HG02678 (cell line): Measurements from ENCODE around the gene EXD1.
A peak's percentile ranks its signal among the peaks of the same experiment; 100 is the strongest.
"Not testable (repeated sequence)": the region's sequence is repeated elsewhere in the genome, so short reads cannot be mapped to it uniquely, and the experiment has no call there.

ENCODE experiments used
- ATAC-seq: cut with Tn5 transposase; IDR thresholded peaks from one replicate; pipeline ENCODE4 v1.9.1; 2021; ENCODE audit warnings: mild to moderate bottlenecking, moderate library complexity; ENCODE audit not compliant: unreplicated experiment

EXD1 gene, protein sequence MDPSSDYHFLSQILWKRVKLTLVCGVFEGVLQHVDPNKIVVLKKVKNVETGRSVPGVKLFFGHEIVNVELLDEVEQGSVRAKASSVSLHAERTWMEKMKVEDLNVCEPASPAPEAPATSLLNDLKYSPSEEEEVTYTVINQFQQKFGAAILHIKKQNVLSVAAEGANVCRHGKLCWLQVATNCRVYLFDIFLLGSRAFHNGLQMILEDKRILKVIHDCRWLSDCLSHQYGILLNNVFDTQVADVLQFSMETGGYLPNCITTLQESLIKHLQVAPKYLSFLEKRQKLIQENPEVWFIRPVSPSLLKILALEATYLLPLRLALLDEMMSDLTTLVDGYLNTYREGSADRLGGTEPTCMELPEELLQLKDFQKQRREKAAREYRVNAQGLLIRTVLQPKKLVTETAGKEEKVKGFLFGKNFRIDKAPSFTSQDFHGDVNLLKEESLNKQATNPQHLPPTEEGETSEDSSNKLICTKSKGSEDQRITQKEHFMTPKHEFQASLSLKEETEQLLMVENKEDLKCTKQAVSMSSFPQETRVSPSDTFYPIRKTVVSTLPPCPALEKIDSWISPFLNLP

DNA sequence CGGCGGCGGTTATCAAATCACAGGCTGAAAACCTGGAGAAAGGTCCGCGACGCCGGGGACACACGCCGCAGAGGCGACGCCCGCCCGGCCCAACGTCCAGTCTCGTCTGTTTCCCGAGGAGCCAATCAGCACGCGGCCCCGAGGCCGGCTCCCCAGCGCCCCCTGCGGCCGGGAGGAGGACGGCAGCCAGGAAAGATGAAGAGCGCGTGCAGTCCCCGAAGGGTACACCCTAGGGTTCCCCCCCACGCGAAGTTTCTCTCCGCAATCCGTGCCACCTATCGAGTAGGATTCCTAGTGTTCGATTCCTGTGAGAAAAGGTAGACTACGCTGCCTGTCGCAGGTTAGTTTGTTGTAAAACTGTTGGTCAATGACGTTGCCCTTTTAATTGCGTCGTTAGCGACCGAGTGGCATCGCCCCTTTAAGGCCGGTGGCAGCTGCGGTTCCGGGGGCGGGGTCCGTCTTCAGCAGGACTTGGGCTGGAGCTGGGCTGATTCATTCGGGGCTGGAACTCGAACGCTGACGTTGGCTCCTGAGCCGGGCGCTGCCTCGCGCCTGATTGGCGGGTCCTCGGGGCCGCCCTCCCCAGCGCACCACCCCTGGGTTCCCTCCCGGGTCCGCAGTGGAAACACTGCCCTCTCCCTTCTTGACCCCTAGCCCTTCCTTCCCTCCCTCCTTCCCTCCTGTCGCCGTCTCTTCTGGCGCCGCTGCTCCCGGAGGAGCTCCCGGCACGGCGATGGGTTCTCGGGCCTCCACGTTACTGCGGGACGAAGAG lies at the start of gene EXD1, which contains the start of gene CHP1:
Gene EXD1, minus strand, starts transcription at position 108 of the 772 bp plus-strand sequence. CDS start 4,182 bp downstream, outside the sequence.
Gene CHP1, plus strand, starts transcription at position 619 of the 772 bp plus-strand sequence. Its CDS starts 115 bp downstream, at position 734.
- peak; percentile 97 for ATAC-seq

DNA sequence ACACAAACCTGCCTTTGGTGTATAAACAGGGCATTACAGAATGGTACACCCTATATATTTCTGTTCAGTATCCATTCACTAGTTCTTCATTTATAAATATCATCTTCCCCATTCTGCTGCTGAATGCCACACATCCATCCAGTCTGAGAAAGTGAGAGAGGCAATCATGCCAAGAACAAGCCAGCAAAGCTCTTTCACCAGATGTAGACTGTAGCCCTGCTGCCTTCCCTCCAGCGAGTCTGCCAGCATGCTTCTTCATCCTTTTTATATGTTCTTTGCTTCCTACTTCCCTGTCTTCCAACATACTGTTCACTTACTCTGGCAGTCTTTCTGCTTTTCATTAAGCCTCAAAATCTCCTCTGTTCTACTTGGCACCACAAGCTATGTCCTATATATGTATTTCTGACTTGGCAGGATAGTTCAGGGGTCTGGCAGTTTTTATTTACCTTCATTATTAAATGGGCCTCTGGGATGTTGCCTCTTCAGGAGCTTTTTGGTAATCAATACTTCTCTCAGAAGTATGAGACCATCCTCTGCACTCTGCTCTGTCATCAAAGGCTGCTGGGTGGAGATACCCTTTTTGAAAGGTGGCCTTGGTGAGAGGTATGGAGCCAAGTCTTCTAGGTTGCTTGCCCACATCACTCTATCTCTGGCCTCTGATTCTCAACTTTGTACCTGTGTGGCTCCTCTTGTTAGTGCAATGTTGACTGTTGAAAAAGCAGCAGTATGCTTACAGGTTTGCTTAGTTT lies 49.2 kb upstream of the EXD1 start:
- ATAC-seq, result no peak

DNA sequence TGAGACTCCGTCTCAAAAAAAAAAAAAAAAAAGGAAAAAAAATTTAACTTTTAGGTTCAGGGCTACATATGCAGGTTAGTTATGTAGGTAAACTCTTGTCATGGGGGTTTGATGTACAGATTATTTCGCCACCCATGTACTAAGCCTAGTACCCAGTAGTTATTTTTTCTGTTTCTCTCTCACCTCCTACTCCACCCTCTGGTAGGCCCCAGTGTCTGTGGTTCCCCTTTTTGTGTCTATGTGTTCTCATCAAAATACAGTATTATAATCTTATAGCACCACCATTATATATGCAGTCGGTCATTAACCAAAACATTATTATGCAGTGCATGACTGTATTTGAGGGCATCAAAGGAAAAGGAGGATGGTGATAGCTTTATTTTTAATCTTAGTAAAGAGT lies 47.8 kb upstream of the EXD1 start:
- ATAC-seq, result no peak

DNA sequence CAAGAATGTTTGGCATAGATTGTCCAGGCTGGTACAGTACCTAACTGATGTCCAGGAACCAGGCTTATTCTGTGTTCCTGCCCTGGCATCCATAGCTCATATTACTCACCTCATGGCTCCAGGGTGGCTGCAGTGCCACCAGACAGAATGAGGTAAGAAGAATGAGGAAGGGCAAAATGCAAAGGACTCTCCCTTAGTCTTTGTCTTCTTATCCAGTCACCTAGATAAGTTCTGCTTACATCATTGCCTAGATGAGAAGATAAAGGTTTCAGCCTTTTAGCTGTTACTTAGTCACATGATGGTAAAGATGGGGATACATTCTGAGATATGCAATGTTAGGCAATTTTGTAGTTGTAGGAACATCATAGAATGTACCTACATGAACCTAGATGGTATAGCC lies 46.3 kb upstream of the EXD1 start:
- ATAC-seq, result no peak

DNA sequence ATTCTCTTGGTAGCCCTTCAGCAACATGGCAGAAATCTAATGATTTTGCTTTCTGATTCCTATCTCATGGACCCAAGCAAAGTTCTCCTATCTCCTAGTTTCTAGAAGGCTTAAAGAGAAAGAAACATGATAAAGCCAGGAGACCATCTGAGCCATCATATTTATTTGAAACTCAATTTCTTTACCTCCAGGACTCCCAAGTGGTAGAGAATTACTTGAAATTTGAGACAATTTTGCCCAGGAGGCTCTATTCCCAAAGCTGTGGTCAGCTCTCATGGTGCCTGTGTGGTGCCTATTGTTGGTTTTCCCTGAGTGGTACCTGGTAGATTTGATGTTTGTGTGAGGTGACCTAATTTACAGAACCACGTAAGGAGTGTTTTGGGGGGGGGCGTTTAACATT lies 39.3 kb upstream of the EXD1 start:
- ATAC-seq, result no peak

DNA sequence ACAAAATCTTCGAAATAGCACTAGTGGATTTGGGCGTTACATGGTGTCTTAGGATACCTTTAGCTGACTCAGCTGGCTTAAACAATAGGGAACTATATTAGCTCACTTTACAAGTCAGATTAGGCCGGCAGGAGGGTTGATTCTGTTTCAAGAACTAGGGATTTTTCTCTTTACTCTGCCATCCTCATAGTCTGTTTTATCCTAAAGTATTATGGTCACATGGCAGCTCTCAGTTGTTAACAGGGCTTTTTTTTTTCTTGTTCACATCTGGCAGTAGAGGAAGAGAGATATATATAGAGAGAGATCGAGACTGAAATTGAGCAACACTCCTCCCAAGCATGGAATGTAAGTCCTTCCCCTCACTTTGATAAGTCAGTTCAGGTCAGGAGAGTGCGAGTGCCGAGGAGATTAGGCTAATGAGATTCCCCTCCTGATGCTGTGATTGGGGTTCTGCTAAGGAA lies 33.4 kb upstream of the EXD1 start:
- no peak for ATAC-seq

DNA sequence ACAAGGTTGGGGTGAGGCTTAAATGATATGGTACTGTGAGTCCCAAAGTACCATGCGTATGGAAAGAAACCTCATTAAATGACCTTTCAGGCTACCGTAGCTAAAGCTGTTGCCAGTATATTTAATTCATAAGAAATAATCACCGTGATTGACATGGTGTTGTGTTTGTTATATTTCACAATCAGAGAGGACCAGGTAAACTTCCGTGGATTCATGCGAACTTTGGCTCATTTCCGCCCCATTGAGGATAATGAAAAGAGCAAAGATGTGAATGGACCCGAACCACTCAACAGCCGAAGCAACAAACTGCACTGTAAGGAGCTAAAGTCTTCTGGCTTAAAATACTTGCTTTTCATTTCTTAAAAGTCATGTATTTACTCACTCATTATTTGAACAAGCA lies 32.0 kb upstream of the EXD1 start:
- ATAC-seq, result no peak

DNA sequence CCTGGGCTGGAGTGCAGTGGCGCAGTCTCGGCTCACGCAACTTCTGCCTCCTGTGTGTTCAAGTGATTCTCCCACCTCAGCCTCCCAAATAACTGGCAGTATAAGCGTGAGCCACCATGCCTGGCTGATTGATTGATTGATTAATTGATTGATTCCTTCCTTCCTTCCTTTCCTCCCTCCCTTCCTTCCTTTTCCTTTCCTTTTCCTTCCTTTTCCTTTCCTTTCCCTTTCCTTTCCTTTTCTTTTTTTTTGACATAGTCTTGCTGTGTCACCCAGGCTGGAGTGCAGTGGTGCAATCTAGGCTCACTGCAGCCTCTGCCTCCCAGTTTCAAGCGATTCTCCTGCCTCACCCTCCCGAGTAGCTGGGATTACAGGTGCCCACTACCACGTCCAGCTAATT lies 30.4 kb upstream of the EXD1 start:
- not testable (repeated sequence) for ATAC-seq

DNA sequence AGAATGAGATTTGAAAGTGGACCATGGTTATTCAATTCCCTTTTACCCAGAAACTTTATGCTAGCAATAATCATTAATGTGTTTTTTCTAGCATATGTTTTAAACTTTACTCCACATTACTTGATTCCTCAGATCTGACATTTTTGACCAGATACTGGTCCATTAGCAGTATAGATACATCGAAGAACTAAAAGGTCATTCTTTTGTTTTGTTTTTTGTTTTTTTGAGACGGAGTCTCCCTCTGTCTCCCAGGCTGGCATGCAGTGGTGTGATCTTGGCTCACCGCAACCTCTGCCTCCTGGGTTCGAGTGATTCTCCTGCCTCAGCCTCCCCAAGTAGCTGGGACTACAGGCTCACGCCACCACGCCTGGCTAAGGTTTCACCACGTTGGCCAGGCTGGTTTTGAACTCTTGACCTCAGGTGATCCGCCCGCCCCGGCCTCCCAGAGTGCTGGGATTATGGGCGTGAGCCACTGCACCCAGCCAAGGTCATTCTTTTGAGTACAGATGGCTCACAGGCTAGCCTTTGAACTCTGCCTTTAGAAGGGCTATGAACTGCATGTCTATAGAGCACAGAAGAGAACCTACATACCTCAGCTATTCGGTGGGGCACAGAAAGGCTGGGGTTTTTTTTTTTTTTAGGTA lies 29.1 kb upstream of the EXD1 start:
- no peak for ATAC-seq

DNA sequence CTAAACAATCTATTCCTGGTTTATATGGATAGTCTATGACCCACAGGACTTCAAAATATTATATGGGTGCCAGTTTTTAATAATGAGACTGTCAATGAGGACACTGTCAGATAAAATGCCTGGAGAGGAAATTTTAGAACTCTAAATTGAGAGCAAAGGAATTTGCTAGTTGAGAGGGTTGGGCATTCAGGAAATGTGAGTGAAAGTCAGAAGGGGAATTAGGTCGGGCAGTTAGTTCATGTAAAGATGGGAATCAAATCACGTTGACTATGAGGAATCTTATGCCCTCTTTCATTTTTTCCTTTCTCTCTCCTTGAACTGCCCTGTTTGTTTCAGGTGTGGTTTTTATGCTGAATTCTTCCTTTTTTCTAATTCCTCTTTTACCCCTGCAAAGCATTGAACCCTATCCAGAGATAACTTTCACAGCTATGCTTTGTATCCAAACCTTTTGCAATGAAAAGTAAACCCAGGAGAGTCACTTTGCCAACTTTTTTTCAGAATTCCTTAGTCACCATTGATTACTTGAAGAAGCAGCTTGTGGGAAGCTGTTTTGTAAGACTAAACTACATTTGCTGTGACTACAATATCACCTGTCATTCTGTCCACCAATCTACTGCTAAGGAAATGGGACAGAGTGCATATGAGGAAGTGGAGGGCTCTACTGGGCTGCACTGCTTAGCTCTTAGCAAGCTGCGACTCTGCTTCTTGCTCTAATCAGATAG lies 28.4 kb upstream of the EXD1 start:
- no peak for ATAC-seq

DNA sequence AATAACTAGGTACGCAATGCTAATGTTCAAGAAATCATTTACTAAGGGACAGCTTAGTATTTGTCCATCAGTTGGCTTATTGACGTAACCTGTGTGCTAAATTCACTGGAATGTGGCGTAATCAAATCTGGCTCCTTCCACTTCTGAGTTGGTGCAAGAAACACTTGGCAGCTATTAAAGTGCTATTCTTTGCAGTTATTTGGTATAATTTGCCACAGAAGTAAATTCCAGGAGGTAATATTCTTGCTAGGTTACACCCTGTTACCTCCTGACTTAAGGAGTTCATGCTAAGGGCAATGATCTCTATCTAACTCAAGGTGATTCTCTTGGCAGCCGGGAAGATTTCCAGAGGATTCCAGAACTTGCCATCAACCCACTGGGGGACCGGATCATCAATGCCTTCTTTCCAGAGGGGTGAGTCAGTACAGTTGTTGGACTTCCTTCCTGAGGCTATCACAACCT lies 26.1 kb upstream of the EXD1 start:
- no peak for ATAC-seq

DNA sequence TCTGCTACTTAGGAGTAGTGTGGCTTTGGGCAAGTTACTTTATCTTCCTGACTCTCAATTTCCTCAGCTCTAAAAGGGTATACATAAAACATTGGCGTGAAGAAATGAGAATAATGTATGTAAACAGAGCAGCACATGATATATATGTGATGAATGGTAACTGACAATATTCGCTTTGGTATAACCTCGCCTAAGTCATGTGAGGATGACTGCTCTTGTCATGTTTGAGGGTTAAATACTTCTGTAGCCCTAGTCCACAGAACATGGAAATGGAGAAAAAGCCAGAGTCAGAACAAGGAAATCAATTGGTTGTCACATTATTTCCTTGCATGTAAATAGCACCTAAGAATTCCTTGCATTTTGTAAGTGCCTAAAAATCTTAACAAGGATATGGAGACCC lies 25.5 kb upstream of the EXD1 start:
- ATAC-seq, result no peak

DNA sequence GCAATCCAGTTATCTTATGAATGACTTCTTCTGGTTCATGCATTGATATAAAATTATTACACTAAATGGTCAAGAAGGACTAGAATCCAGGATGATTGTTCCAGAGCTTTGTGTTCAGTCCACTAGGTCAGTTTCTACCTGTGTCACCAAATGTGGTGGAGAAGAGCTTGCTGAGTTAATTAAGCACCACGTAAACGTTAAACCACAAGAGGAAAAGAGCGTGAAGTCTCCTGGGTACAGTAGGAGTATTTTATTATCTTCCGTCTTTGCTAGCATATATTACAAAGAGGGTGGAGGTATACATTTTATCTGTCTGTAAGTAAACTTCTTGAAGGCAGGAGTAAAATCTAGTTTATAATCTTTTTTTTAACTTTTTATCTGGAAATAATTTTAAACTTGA lies 24.0 kb upstream of the EXD1 start:
- ATAC-seq, result no peak

DNA sequence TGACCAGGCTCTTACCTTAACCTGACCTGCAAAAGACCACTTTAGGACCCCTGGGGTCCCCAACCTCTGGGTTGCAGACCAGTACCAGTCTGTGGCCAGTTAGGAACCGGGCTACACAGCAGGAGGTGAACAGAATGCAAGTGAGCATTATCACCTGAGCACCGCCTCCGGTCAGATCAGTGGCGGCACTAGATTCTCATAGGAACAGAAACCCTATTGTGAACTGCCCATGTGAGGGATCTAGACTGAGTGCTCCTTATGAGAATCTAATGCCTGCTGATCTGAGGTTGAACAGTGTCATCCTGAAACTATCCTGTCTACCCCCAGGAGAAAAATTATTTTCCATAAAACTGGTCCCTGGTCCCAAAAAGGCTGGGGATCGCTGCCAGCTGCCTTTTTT lies 20.9 kb upstream of the EXD1 start:
- ATAC-seq, result no peak

DNA sequence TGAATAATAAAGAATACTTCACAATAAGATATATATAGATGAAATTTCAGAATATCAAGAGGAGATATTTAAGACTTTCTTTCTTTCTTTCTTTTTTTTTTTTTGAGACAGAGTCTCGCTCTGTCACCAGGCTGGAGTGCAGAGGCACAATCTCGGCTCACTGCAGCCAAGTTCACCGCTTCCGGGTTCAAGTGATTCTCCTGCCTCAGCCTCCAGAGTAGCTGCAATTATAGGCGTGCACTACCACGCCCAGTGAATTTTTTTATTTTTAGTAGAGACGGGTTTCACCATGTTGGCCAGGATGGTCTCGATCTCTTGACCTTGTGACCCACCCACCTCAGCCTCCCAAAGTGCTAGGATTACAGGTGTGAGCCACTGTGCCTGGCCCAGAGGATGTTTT lies 20.2 kb upstream of the EXD1 start:
- not testable (repeated sequence) for ATAC-seq

DNA sequence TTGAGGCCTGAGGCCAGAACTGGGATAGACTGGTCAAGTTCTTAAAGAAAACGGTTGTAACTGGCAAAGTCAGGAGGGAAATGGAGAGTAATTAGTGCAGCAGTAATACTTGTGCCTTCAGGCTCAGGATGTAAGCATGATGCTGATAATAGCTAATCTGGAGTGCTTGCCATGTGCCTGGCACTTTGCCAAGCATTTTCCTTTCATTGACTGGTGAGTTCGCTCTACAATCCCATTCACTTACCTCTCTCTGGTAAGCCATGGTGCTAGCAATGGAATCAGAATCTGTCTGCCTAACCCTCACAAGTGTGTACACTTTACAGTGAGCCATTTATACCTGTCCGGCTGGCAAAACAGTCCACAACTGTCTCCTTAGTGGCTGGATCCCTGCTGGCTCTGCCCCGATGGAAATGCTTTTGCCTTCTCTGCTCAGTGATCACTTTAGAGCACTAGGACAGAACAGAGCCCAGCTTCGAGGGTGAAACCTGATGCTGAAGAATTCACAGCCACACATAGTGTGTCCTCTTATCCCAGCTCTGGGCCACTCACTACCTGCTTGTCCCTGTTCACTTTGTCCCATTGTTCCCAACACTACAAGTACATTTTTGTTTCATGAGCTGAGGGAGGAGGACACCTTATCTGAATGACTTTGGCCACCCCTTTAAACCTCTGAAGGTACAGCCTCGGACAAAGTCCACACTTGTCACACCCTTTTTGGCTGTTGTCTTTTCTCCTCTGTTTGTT lies 10.8 kb upstream of the EXD1 start:
- no peak for ATAC-seq

DNA sequence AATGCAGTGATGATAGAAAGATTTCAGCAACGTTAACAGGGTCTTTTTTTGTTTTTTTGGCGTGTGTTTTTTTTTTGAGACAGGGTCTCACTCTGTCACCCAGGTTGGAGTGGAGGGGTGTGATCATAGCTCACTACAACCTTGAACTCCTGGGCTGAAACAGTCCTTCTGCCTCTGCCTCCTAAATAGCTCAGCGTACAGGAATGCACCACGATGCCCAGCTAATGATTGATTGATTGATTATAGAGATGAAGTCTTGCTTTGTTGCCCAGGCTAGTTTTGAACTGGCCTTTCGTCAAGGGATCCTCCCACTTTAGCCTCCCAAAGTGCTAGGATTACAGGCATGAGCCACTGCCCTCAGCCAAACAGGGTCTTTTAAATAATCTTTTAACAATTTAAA lies 7.5 kb upstream of the EXD1 start:
- no peak for ATAC-seq

DNA sequence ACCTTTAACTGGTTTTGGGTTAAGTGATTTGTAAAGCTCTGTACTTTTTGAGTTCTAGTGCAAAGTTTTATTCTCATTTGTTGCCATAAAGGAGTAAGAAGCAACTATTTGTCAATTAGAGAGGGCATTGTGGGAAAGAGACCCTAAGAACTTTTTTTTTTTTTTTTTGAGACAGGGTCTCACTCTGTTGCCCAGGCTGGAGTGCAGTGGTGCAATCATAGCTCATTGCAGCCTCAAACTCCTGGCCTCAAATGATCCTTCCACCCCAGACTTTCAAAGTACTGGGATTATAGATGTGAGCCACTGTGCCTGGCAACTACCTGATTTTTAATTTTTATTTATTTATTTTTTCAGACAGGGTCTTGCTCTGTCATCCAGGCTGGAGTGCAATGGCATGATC lies 5.4 kb upstream of the EXD1 start:
- ATAC-seq, result no peak

DNA sequence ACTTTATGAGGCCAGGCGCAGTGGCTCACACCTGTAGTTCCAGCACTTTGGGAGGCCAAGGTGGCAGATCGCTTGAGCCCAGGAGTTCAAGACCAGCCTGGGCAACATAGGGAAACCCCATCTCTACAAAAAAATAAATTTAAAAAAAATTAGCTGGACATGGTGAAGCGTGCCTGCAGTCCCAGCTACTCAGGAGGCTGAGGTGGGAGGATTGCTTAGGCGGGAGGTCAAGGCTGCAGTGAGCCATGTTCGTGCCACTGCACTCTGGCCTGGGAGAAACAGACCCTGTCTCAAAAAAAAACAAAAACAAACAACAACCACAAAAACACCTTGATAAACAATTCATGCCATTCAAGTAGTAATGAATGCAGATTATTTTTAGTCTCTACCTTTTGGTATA lies 4.7 kb upstream of the EXD1 start:
- ATAC-seq, result not testable (repeated sequence)
